ENCODE data around the gene CYB561D2.
"Not testable (repeated sequence)": the region's sequence is repeated elsewhere in the genome, so short reads cannot be mapped to it uniquely, and the experiment has no call there.

CYB561D2 gene, protein sequence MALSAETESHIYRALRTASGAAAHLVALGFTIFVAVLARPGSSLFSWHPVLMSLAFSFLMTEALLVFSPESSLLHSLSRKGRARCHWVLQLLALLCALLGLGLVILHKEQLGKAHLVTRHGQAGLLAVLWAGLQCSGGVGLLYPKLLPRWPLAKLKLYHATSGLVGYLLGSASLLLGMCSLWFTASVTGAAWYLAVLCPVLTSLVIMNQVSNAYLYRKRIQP

DNA sequence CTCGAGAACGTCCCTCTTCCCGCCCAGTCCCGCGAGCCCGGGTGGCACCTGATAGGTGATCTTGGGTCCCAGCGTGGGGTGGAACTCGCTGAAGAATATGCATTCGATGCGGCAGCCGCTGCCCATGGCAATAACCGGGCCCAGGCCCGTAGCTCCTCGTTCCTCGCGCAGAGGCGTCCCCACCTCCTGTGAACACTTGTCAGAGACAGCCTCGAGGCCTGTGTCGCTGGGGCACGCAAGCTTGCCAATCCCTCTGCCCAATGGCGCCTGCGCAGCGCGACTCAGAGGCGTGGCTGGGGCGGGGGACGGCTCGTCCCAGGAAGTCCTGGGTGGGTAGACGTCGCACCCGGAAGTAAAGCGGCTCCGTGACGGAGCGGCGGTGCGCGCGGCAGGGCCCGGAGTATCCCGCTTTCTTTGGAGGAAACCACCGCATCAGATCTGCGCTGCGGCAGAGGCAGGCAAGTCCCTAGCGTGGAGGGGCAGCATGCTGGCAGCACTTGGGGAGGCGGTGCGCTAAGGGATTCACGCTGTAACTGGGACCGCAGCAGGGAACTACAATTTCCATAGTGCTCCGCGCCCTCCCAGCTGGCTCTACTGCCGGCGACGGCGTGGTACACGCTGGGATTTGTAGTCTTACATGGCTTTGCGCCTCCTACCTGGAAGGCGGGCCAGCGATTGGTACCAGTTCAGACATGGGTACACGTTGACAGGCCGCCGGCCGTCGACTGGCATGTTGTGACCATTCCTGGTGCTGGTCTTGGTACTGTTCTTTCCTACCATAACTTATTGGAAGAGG lies at the start of gene CYB561D2, which contains the start of gene NPRL2:
Gene CYB561D2 (plus strand): TSS at position 336 of the 796 bp plus-strand sequence. CDS start 572 bp downstream, outside the sequence.
Gene NPRL2 (minus strand): TSS at position 249 of the 796 bp plus-strand sequence. CDS start 123 bp downstream, at position 126.
- Histone ChIP-seq H3K36me3 (ENCODE audit: insufficient read depth, low read length) (peaks cover 39% of the 10 kb centered on the region), H3K27ac (ENCODE audit: low read depth, low read length) (peak within 1 kb of the TSS; percentile 43), H3K4me1 (ENCODE audit: insufficient read depth, low read length) (peaks cover 29% of the 10 kb centered on the region)

DNA sequence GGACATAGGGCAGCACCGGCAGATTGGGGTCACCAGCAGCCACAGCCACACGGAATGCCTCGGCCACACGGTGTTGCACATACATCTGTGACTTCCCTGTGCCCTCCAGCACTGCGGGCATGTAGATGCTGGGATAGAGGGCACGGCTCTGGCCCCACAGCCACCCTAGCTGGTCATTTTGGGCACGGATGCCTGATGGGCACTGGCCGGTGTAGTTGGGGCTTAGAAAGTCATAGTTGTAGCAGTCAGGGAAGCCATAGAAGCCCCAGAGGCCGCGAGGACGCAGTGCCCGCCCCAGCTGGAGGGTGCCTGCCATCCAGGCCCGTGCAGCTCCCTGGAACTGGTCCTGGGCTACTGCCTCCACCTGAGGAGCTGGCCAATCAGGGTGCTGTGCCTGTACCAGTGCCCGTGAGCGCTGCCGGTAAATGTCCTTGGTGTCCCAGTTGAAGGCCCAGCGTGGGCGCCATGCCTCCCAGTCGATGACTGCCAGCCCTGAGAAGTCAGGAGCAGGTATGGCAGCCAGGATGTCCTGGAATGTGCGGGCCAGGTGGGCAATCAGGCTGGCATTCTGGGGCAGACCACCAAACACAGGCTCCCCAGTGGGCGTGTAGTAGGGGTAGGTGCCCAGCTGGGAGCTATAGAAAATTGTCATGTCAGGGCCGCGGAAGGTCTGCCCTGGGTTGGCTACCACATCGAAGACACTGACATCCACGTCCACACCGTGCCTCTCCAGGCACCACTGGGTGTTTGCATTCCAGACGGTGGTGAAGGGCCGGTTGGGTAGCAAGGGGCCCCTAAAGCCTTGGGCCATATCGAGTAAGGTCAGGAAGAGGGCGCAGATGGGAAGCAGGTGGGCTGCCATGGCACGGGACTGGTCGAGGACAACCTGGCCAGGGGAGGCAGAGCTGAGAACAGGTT lies 48.3 kb upstream of the CYB561D2 start:
- Histone ChIP-seq H3K4me1 (ENCODE audit: insufficient read depth, low read length) (peaks cover 28% of the 10 kb centered on the region), H3K36me3 (ENCODE audit: insufficient read depth, low read length) (no peaks in the 10 kb centered on the region), H3K27ac (ENCODE audit: low read depth, low read length) (no peak overlapping the region), H3K4me3 (ENCODE audit: low read depth in 1 of 2, low read length in 2 of 2) (no peak overlapping the region), H3K9me3 (ENCODE audit: low read length) (no peaks in the 10 kb centered on the region), H3K9ac (ENCODE audit: low read length) (no peak overlapping the region), H3K27me3 (ENCODE audit: control insufficient read depth in 1 of 2, insufficient read depth in 2 of 2, low read length in 2 of 2) (no peaks in the 10 kb centered on the region)

More for the DNA sequence above, at the start of gene CYB561D2, which contains the start of gene NPRL2:
- Histone ChIP-seq H3K4me3 (ENCODE audit: low read depth in 1 of 2, low read length in 2 of 2) (peak within 1 kb of the TSS; percentile 66 to 91), H3K9me3 (ENCODE audit: low read length) (no peaks in the 10 kb centered on the region), H3K27me3 (ENCODE audit: control insufficient read depth in 1 of 2, insufficient read depth in 2 of 2, low read length in 2 of 2) (no peaks in the 10 kb centered on the region), H3K9ac (ENCODE audit: low read length) (peak within 1 kb of the TSS; percentile 71)

DNA sequence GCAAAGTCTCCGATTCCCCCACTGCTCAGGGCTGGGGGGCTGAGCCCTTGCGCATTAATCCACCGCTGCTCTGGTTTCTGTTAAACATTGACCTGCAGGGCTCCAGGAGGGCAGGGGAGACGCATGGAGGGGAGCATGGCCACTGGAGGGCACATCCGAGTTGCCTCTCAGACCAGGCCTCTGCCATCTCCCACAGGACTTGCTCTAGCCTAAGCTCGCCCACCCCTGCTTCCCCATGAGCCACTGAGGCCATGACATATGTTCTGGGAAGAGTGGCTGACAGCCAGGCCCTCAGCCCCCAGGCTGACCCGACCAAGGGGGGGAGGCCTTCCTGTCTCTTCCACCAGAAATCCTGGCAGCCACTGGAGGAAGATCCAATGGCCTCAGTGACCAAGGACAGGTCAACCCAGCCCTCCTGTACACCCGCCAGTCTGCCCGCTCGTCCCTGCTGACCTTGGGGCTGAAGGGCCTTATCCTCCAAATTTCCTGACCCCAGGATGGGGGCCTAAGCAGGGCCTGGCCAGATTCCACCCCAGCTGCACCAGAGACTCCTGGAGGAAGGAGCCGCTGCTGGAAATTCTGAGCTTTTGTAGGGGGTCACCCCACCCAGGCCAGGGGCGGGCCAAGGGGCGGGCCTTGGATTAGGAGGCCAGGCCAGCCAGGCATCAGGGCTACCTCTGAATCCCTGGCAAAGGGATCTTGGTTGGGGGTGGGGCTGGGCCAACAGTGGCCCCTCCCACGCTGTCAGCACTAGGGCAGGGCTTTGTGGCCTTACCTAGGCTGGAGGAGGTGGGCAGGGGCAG lies 47.4 kb upstream of the CYB561D2 start, which contains the start of gene HYAL1:
Gene HYAL1 (minus strand): TSS at position 562 of the 803 bp plus-strand sequence. CDS start 618 bp downstream, outside the sequence.
- H3K4me3 ChIP-seq (ENCODE audit: low read depth in 1 of 2, low read length in 2 of 2): no peak within 1 kb of the TSS
- H3K27ac ChIP-seq (ENCODE audit: low read depth, low read length): peak within 1 kb of the TSS; percentile 24
- H3K4me1 ChIP-seq (ENCODE audit: insufficient read depth, low read length): peaks cover 25% of the 10 kb centered on the region
- no peaks in the 10 kb centered on the region for H3K27me3 ChIP-seq (ENCODE audit: control insufficient read depth in 1 of 2, insufficient read depth in 2 of 2, low read length in 2 of 2)
- H3K9me3 ChIP-seq (ENCODE audit: low read length): no peaks in the 10 kb centered on the region
- H3K9ac ChIP-seq (ENCODE audit: low read length): no peak within 1 kb of the TSS
- no peaks in the 10 kb centered on the region for H3K36me3 ChIP-seq (ENCODE audit: insufficient read depth, low read length)

DNA sequence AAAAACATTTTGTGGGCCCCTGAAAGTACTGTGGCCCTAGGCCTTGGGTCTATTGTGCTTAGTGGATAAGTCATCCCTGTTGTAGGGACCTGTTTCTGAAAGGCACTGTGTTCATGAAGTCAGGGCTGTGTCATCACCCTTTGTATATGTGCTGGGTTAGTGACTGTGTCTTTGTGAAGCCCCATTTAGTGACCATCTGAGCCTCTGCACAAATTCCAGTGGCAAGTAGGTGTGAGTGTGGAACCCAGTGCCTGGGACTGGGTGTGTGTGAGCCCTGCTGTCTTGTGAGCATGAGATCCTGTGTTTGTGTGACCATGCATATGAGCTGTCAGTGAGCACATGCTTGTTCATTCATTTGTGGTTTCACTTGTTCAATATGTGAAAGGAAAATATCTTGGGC lies 46.1 kb upstream of the CYB561D2 start:
- no peak overlapping the region for H3K9ac ChIP-seq (ENCODE audit: low read length)
- no peak overlapping the region for H3K27ac ChIP-seq (ENCODE audit: low read depth, low read length)
- no peak overlapping the region for H3K4me3 ChIP-seq (ENCODE audit: low read depth in 1 of 2, low read length in 2 of 2)
- H3K27me3 ChIP-seq (ENCODE audit: control insufficient read depth in 1 of 2, insufficient read depth in 2 of 2, low read length in 2 of 2): no peaks in the 10 kb centered on the region
- H3K36me3 ChIP-seq (ENCODE audit: insufficient read depth, low read length): no peaks in the 10 kb centered on the region
- no peaks in the 10 kb centered on the region for H3K9me3 ChIP-seq (ENCODE audit: low read length)
- H3K4me1 ChIP-seq (ENCODE audit: insufficient read depth, low read length): peaks cover 19% of the 10 kb centered on the region

DNA sequence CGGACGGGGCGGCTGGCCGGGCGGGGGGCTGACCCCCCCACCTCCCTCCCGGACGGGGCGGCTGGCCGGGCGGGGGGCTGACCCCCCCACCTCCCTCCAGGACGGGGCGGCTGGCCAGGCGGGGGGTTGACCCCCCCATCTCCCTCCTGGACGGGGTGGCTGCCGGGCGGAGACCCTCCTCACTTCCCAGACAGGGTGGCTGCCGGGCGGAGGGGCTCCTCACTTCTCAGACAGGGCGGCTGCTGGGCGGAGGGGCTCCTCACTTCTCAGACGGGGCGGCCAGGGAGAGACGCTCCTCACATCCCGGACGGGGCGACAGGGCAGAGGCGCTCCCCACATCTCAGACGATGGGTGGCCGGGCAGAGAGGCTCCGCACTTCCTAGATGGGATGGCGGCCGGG lies 38.6 kb upstream of the CYB561D2 start:
- not testable (repeated sequence) for H3K4me3 ChIP-seq (ENCODE audit: low read depth in 1 of 2, low read length in 2 of 2); H3K9ac ChIP-seq (ENCODE audit: low read length); H3K27ac ChIP-seq (ENCODE audit: low read depth, low read length); H3K4me1 ChIP-seq (ENCODE audit: insufficient read depth, low read length); H3K36me3 ChIP-seq (ENCODE audit: insufficient read depth, low read length); H3K27me3 ChIP-seq (ENCODE audit: control insufficient read depth in 1 of 2, insufficient read depth in 2 of 2, low read length in 2 of 2); H3K9me3 ChIP-seq (ENCODE audit: low read length)

DNA sequence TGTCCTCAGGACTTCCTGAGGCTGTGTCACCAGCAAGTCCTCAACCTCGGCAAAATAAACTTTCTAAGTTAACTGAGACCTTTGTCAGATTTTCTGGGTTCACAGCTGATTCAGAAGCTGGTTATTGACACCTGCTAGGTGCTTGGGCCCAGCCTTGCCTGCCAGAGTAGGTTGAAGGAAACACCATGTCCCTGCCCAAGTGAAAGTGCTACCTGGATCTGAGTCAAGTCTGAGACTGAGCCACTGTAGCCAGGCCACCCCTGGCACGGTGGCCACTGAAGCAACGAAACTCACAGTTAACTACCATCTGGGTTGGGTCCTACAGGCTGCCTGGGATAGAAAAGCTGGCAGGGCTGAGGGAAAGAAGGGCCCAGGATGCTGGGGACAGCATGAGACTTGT lies 36.3 kb upstream of the CYB561D2 start:
- Histone ChIP-seq H3K9me3 (ENCODE audit: low read length) (no peaks in the 10 kb centered on the region), H3K27me3 (ENCODE audit: control insufficient read depth in 1 of 2, insufficient read depth in 2 of 2, low read length in 2 of 2) (no peaks in the 10 kb centered on the region), H3K9ac (ENCODE audit: low read length) (no peak overlapping the region), H3K4me1 (ENCODE audit: insufficient read depth, low read length) (peaks cover 22% of the 10 kb centered on the region), H3K36me3 (ENCODE audit: insufficient read depth, low read length) (peaks cover 16% of the 10 kb centered on the region), H3K4me3 (ENCODE audit: low read depth in 1 of 2, low read length in 2 of 2) (no peak overlapping the region), H3K27ac (ENCODE audit: low read depth, low read length) (no peak overlapping the region)

DNA sequence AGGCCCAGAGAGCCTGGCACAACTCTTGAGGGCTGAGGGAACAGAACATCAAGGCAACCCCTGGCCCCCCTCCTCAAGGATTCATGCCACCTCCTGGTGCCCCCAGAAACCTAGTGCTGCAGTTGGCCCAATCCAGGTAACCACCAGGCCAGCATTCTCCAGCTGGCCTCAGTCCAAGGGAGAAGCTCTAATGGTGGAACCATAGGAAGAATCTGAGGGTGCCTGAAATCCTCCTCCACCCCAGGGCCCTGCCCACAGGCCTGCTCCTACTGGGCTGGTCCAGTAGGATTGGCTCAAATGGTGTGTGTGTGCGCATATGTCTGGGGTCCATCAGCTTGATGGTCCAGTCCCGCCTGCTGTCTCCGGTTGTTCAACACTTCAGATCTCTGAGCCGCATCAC lies 35.8 kb upstream of the CYB561D2 start:
- H3K4me1 ChIP-seq (ENCODE audit: insufficient read depth, low read length): peaks cover 27% of the 10 kb centered on the region
- H3K36me3 ChIP-seq (ENCODE audit: insufficient read depth, low read length): peaks cover 20% of the 10 kb centered on the region
- no peak overlapping the region for H3K27ac ChIP-seq (ENCODE audit: low read depth, low read length)
- no peak overlapping the region for H3K4me3 ChIP-seq (ENCODE audit: low read depth in 1 of 2, low read length in 2 of 2)
- no peaks in the 10 kb centered on the region for H3K27me3 ChIP-seq (ENCODE audit: control insufficient read depth in 1 of 2, insufficient read depth in 2 of 2, low read length in 2 of 2)
- no peaks in the 10 kb centered on the region for H3K9me3 ChIP-seq (ENCODE audit: low read length)
- no peak overlapping the region for H3K9ac ChIP-seq (ENCODE audit: low read length)

DNA sequence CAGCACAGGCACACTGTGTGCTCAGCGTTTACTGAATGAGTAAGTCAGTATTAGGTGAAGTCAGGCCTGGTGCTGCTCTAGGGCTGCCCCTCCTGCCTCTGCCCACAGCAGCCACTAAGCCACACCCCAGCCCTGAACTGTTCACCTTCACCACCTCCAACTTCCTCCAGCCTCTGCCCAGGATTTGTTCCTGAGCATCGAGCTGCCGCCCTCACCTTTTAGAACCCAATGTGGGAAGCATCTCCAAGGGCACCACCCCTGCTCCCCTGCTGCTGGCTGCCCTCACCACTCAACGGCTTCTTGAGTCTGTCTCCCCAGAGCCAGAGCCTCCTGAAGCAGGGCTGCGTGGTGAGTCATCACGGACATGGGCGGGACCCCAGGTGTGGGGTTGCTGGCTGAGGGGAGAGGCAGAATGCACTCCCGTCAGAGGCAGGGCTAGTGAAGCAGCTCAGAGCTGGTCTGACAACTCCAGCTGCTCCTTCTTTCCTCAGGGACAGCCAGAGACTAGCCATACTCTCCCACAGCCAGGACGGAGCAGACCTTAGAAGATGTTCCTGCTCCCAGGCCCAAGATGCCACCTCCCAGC lies 33.9 kb upstream of the CYB561D2 start:
- no peaks in the 10 kb centered on the region for H3K9me3 ChIP-seq (ENCODE audit: low read length)
- H3K27me3 ChIP-seq (ENCODE audit: control insufficient read depth in 1 of 2, insufficient read depth in 2 of 2, low read length in 2 of 2): no peaks in the 10 kb centered on the region
- no peak overlapping the region for H3K9ac ChIP-seq (ENCODE audit: low read length)
- H3K4me3 ChIP-seq (ENCODE audit: low read depth in 1 of 2, low read length in 2 of 2): no peak overlapping the region
- H3K36me3 ChIP-seq (ENCODE audit: insufficient read depth, low read length): peaks cover 20% of the 10 kb centered on the region
- H3K27ac ChIP-seq (ENCODE audit: low read depth, low read length): no peak overlapping the region
- H3K4me1 ChIP-seq (ENCODE audit: insufficient read depth, low read length): peaks cover 35% of the 10 kb centered on the region

DNA sequence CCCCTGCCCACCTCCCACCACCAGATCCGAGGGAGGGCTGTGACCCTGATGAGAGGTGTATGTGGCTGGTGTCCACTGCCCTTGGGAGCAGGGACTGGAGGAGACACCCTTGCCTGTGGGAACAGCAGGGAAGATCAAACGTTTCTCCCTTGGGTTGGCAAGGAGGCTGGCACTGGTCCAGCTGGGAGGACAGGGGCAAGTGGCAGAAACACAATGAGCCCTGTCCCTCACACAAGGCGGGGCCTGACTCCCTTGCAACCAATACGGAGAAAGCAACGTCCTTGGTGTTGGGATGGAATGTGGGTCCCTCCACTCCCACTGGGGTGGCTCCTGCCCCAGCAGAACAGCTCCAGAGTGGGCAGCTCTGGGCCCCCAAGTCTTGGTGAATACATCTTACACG lies 33.4 kb upstream of the CYB561D2 start:
- H3K27ac ChIP-seq (ENCODE audit: low read depth, low read length): no peak overlapping the region
- peaks cover 40% of the 10 kb centered on the region for H3K4me1 ChIP-seq (ENCODE audit: insufficient read depth, low read length)
- H3K27me3 ChIP-seq (ENCODE audit: control insufficient read depth in 1 of 2, insufficient read depth in 2 of 2, low read length in 2 of 2): no peaks in the 10 kb centered on the region
- no peak overlapping the region for H3K9ac ChIP-seq (ENCODE audit: low read length)
- H3K9me3 ChIP-seq (ENCODE audit: low read length): no peaks in the 10 kb centered on the region
- H3K4me3 ChIP-seq (ENCODE audit: low read depth in 1 of 2, low read length in 2 of 2): no peak overlapping the region
- H3K36me3 ChIP-seq (ENCODE audit: insufficient read depth, low read length): peaks cover 20% of the 10 kb centered on the region

DNA sequence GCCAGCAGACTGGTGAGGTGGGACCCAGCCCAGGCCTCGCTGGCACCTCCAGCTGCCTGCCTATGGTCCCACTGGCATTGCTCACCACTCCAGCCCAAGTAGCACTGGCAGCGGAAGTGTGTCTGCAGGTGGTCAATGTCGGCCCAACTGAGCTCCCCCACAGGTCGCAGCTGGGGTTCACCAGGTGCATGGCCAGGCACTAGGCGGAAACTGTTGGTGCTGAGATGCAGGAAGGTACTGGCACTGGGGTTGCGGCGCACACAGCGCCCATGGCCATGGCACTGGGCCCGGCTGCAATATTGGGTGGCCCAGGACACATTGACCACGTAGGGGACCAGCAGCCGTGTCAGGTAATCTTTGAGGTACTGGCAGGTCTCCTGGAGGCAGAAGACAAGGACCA lies 32.5 kb upstream of the CYB561D2 start:
- Histone ChIP-seq H3K4me3 (ENCODE audit: low read depth in 1 of 2, low read length in 2 of 2) (no peak overlapping the region), H3K9ac (ENCODE audit: low read length) (no peak overlapping the region), H3K4me1 (ENCODE audit: insufficient read depth, low read length) (peaks cover 44% of the 10 kb centered on the region), H3K27ac (ENCODE audit: low read depth, low read length) (no peak overlapping the region), H3K27me3 (ENCODE audit: control insufficient read depth in 1 of 2, insufficient read depth in 2 of 2, low read length in 2 of 2) (no peaks in the 10 kb centered on the region), H3K36me3 (ENCODE audit: insufficient read depth, low read length) (peaks cover 20% of the 10 kb centered on the region), H3K9me3 (ENCODE audit: low read length) (no peaks in the 10 kb centered on the region)
